Measurements from ENCODE around the gene TPP1.

GRCh38 chr11:6650980-6651379 is 31.8 kb upstream of the TPP1 start:
- TF ChIP-seq, protein P1, sequence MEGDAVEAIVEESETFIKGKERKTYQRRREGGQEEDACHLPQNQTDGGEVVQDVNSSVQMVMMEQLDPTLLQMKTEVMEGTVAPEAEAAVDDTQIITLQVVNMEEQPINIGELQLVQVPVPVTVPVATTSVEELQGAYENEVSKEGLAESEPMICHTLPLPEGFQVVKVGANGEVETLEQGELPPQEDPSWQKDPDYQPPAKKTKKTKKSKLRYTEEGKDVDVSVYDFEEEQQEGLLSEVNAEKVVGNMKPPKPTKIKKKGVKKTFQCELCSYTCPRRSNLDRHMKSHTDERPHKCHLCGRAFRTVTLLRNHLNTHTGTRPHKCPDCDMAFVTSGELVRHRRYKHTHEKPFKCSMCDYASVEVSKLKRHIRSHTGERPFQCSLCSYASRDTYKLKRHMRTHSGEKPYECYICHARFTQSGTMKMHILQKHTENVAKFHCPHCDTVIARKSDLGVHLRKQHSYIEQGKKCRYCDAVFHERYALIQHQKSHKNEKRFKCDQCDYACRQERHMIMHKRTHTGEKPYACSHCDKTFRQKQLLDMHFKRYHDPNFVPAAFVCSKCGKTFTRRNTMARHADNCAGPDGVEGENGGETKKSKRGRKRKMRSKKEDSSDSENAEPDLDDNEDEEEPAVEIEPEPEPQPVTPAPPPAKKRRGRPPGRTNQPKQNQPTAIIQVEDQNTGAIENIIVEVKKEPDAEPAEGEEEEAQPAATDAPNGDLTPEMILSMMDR (IDR thresholded peaks at IDR 0.05; ENCODE audit: poor library complexity), result no peak
- no peak for TF ChIP-seq EZH2phosphoT487 (IDR thresholded peaks at IDR 0.05; ENCODE audit: low read depth, severe bottlenecking, unreplicated experiment)
